GM23338 (cell line): ENCODE measurements around the gene CFAP97D2.

ENCODE experiments used
- CREB1 ChIP-seq: fragments of 250-450 bp; sonication (Bioruptor Pico); IDR thresholded peaks from 2 replicates; pipeline ENCODE4 v1.5.0; 2020; ENCODE audit warnings: low read depth, mild to moderate bottlenecking, moderate library complexity
- CTCF ChIP-seq, 2 experiments: fragments of 200-600 bp in 1 of 2; sonication (generic) in 1 of 2; conservative IDR thresholded peaks; 2 replicates each; pipeline versions ENCODE4 v1.5.1 to v1.6.1; 2016 to 2017; ENCODE audit warnings: antibody characterized with exemption in 2 of 2, low read depth in 2 of 2, mild to moderate bottlenecking in 2 of 2, moderate library complexity in 1 of 2
- EZH2 ChIP-seq: fragments of 200-600 bp; sonication (generic); IDR thresholded peaks from one replicate; pipeline ENCODE4 v1.8.0; 2017; ENCODE audit warnings: antibody characterized with exemption, mild to moderate bottlenecking, low read depth; ENCODE audit not compliant: unreplicated experiment
- EZH2phosphoT487 ChIP-seq: fragments of 200-600 bp; sonication (generic); IDR thresholded peaks from one replicate; pipeline ENCODE4 v1.8.1; 2018; ENCODE audit warnings: antibody characterized with exemption; ENCODE audit not compliant: unreplicated experiment
- JUNB ChIP-seq: IDR thresholded peaks from one replicate; pipeline ENCODE4 v1.6.1; 2016; ENCODE audit warnings: antibody characterized with exemption; ENCODE audit not compliant: unreplicated experiment
- NANOG ChIP-seq: IDR thresholded peaks from 2 replicates; pipeline ENCODE4 v1.6.1; 2016; ENCODE audit warnings: antibody characterized with exemption, borderline replicate concordance
- POLR2AphosphoS5 ChIP-seq: IDR thresholded peaks from 2 replicates; pipeline ENCODE4 v1.6.1; 2016; ENCODE audit warnings: antibody characterized with exemption, low read depth
- REST ChIP-seq: IDR thresholded peaks from one replicate; pipeline ENCODE4 v1.6.1; 2018; ENCODE audit warnings: antibody characterized with exemption; ENCODE audit not compliant: unreplicated experiment
- ZNF114 ChIP-seq: fragments of 250-450 bp; sonication (Bioruptor Pico); IDR thresholded peaks from 2 replicates; pipeline ENCODE4 v1.5.0; 2020; ENCODE audit warnings: mild to moderate bottlenecking, moderate library complexity
- ZNF331 ChIP-seq: fragments of 250-450 bp; sonication (Bioruptor Pico); IDR thresholded peaks from 2 replicates; pipeline ENCODE4 v1.5.0; 2020; ENCODE audit warnings: low read depth, mild to moderate bottlenecking, moderate library complexity

- TF ChIP-seq POLR2AphosphoS5, result no peak
- TF ChIP-seq CTCF (conservative IDR thresholded peaks at IDR 0.05; ENCODE audit: low read depth in 2 of 2), result no peak
- no peak for TF ChIP-seq EZH2
- TF ChIP-seq REST, result no peak
- TF ChIP-seq EZH2phosphoT487, result no peak
- TF ChIP-seq CREB1 (CRISPR knock-in tag), result no peak
- TF ChIP-seq ZNF331, result no peak
- TF ChIP-seq JUNB, result no peak
- no peak for TF ChIP-seq NANOG
- no peak for TF ChIP-seq ZNF114 (CRISPR knock-in tag)
Observed at GRCh38 chr13:114154476-114154875, 24.6 kb upstream of the CFAP97D2 start.
